ENCODE data around the gene MTMR3. TPM values are rescaled to one million over a fixed set of nuclear protein-coding genes. Genes with fewer than 3 reads are reported as not detected.

The MTMR3 gene
- total and polyA plus RNA-seq, 4 donors: 13.6 to 86.0 (median 41.3) TPM

GRCh38 chr22:29916007-29916544 lies 33.1 kb downstream of the MTMR3 start:
- H3K27ac ChIP-seq (ENCODE audit: low read depth in 1 of 2, low read length in 1 of 2): no peak overlapping the region
- no peaks in the 10 kb centered on the region for H3K9me3 ChIP-seq (ENCODE audit: control insufficient read depth in 4 of 4, insufficient read depth in 3 of 4, low read length in 3 of 4)
- DNase-seq: no peak
- peaks cover 0 to 28% (median 6%) of the 10 kb centered on the region in 5 donors for H3K4me1 ChIP-seq (ENCODE audit: control insufficient read depth in 5 of 5, insufficient read depth in 5 of 5, low read length in 5 of 5)
- ATAC-seq (ENCODE audit: insufficient read depth, low FRiP score): no peak
- H3K27me3 ChIP-seq (ENCODE audit: control insufficient read depth in 3 of 3, insufficient read depth in 3 of 3, low read length in 2 of 3): no peaks in the 10 kb centered on the region
- WGBS, 2 donors: 87 to 88% methylated on average over 5 of the region's 5 CpGs
- H3K4me3 ChIP-seq: no peak overlapping the region
- H3K9ac ChIP-seq (ENCODE audit: insufficient read depth in 1 of 2, low read length in 2 of 2): no peak overlapping the region
- no peak for TF ChIP-seq CTCF (IDR thresholded peaks at IDR 0.05; ENCODE audit: control extremely low read depth, extremely low read depth)
- no peaks in the 10 kb centered on the region for H3K36me3 ChIP-seq (ENCODE audit: control insufficient read depth in 4 of 4, insufficient read depth in 4 of 4, low read length in 4 of 4)

- H3K27ac ChIP-seq (ENCODE audit: low read depth in 1 of 2, low read length in 1 of 2): no peak overlapping the region
- peaks cover 0 to 26% (median 5%) of the 10 kb centered on the region in 5 donors for H3K4me1 ChIP-seq (ENCODE audit: control insufficient read depth in 5 of 5, insufficient read depth in 5 of 5, low read length in 5 of 5)
- ATAC-seq (ENCODE audit: insufficient read depth, low FRiP score): no peak
- H3K9ac ChIP-seq (ENCODE audit: insufficient read depth in 1 of 2, low read length in 2 of 2): no peak overlapping the region
- no peaks in the 10 kb centered on the region for H3K36me3 ChIP-seq (ENCODE audit: control insufficient read depth in 4 of 4, insufficient read depth in 4 of 4, low read length in 4 of 4)
- no peak for TF ChIP-seq CTCF (IDR thresholded peaks at IDR 0.05; ENCODE audit: control extremely low read depth, extremely low read depth)
- no peaks in the 10 kb centered on the region for H3K9me3 ChIP-seq (ENCODE audit: control insufficient read depth in 4 of 4, insufficient read depth in 3 of 4, low read length in 3 of 4)
- DNase-seq: peak in 2 of 3 donors; percentile 31 to 43
- 49 to 54% methylated on average over 4 of the region's 4 CpGs for WGBS, 2 donors
- H3K4me3 ChIP-seq: no peak overlapping the region
- H3K27me3 ChIP-seq (ENCODE audit: control insufficient read depth in 3 of 3, insufficient read depth in 3 of 3, low read length in 2 of 3): no peaks in the 10 kb centered on the region
These were observed 34.3 kb downstream of the MTMR3 start for GRCh38 chr22:29917052-29917902.

GRCh38 chr22:29925402-29925801 lies 42.4 kb downstream of the MTMR3 start:
- TF ChIP-seq CTCF (IDR thresholded peaks at IDR 0.05; ENCODE audit: control extremely low read depth, extremely low read depth): no peak

More at GRCh38 chr22:29925402-29925801, 42.4 kb downstream of the MTMR3 start:
- Histone ChIP-seq H3K4me3 (no peak overlapping the region), H3K27ac (ENCODE audit: low read depth in 1 of 2, low read length in 1 of 2) (no peak overlapping the region), H3K36me3 (ENCODE audit: control insufficient read depth in 4 of 4, insufficient read depth in 4 of 4, low read length in 4 of 4) (no peaks in the 10 kb centered on the region), H3K9me3 (ENCODE audit: control insufficient read depth in 4 of 4, insufficient read depth in 3 of 4, low read length in 3 of 4) (no peaks in the 10 kb centered on the region), H3K27me3 (ENCODE audit: control insufficient read depth in 3 of 3, insufficient read depth in 3 of 3, low read length in 2 of 3) (no peaks in the 10 kb centered on the region), H3K9ac (ENCODE audit: insufficient read depth in 1 of 2, low read length in 2 of 2) (no peak overlapping the region), H3K4me1 (ENCODE audit: control insufficient read depth in 5 of 5, insufficient read depth in 5 of 5, low read length in 5 of 5) (peaks cover 0 to 7% (median 0%) of the 10 kb centered on the region in 5 donors)
- ATAC-seq (ENCODE audit: insufficient read depth, low FRiP score) (no peak), DNase-seq (no peak)
- WGBS, 2 donors: 95 to 97% methylated on average over 3 of the region's 3 CpGs
